Heart right ventricle (tissue), 16 donors: ENCODE data around the gene CERS1. TPM values are rescaled to one million over a fixed set of nuclear protein-coding genes. Genes with fewer than 3 reads are reported as not detected.
A peak's percentile ranks its signal among the peaks of the same experiment; 100 is the strongest.

Experiments
- ATAC-seq, 8 donors: fragments of 200-7000 bp; cut with Tn5 transposase; one replicate each; pipeline ENCODE4 v1.9.1; 2020; ENCODE audit warnings: mild to moderate bottlenecking in 8 of 8, moderate library complexity in 8 of 8, moderate number of reproducible peaks in 1 of 8
- DNase-seq, 2 donors: peaks; one replicate each; pipeline ENCODE4 v3.0.0-alpha.2; 2020
- H3K27ac ChIP-seq, 10 donors: fragments of 200-600 bp; sonication (generic) in 2 of 10; one replicate each; pipeline versions ENCODE4 v1.5.0 to v1.8.0; 2020 to 2022; ENCODE audit warnings: mild to moderate bottlenecking in 3 of 10
- H3K27me3 ChIP-seq, 7 donors: fragments of 200-600 bp; one replicate each; pipeline ENCODE4 v1.8.0; 2021 to 2022; ENCODE audit warnings: mild to moderate bottlenecking in 2 of 7
- H3K36me3 ChIP-seq, 9 donors: fragments of 200-600 bp; sonication (generic) in 1 of 9; one replicate each; pipeline versions ENCODE4 v1.5.0 to v1.8.0; 2020 to 2022; ENCODE audit warnings: mild to moderate bottlenecking in 2 of 9
- H3K4me1 ChIP-seq, 9 donors: fragments of 200-600 bp; sonication (generic) in 1 of 9; one replicate each; pipeline versions ENCODE4 v1.5.0 to v1.8.0; 2020 to 2022; ENCODE audit warnings: mild to moderate bottlenecking in 4 of 9
- H3K4me3 ChIP-seq, 10 donors: fragments of 200-600 bp; sonication (generic) in 2 of 10; one replicate each; pipeline versions ENCODE4 v1.5.0 to v1.8.0; 2020 to 2022; ENCODE audit warnings: mild to moderate bottlenecking in 7 of 10, moderate library complexity in 2 of 10
- H3K9me3 ChIP-seq, 11 donors: fragments of 200-600 bp in 10 of 11; sonication (generic) in 2 of 11; one replicate each; pipeline versions ENCODE4 v1.5.0 to v1.8.0; 2013 to 2022; ENCODE audit warnings: mild to moderate bottlenecking in 2 of 11, control low read depth in 1 of 11, moderate library complexity in 1 of 11
- CTCF ChIP-seq, 9 donors: fragments of 200-600 bp; sonication (generic) in 2 of 9; IDR thresholded peaks; one replicate each; pipeline versions ENCODE4 v1.5.0 to v1.8.0; 2021 to 2022; ENCODE audit warnings: antibody characterized with exemption in 9 of 9, mild to moderate bottlenecking in 5 of 9, moderate library complexity in 1 of 9
- WGBS, 2 donors: extraction: QIAGEN DNeasy Blood & Tissue Kit; methylation state at CpG; one replicate each; pipeline ENCODE4 v1.1.7; 2013; ENCODE audit warnings: inconsistent platforms in 1 of 2; 5-methylcytosine and 5-hydroxymethylcytosine counted together
- intact Hi-C, 10 donors: fragments of 100-400 bp; cut with DNase I; formaldehyde crosslinking; loops; one replicate each; pipeline versions ENCODE4 v1.11.1 to v1.14.2; 2022
- polyA plus RNA-seq, 2 donors: library from polyadenylated mRNA; stranded (reverse); fragments of 200-250 nt; gene quantifications; one replicate each; pipeline ENCODE4 v1.2.3, GENCODE V29; 2013
- total RNA-seq, 10 donors: library from RNA; stranded (reverse); fragmentation: NEBNext Ultra II Directional in 3 of 10; extraction: Animal tissue kit (Norgen Biotek cat#: 25700) in 3 of 10; gene quantifications; one replicate each; pipeline versions ENCODE4 v1.2.1 to v1.2.4, GENCODE V29; 2021 to 2023
- donor health status: Arrhythmogenic right ventricular cardiomyopathy.
- donor health status: ischemic (EF 13 %, LVEDD 7.1; RV severe dilation, severe dysfunction).
- donor health status: healthy with polysubstance abuse.
- donor health status: DM: no; HTN: yes; CAD: no.
- donor health status: DM: no; HTN: no; CAD: no.
- donor health status: ischemic (EF 25% LVEDD 6.9; RV normal size, moderate dysfunction).
- donor health status: ischemic (EF 25% LVEDD 5.7; RV mildly dilated, moderate dysfunction).
- donor health status: healthy.
- donor health status: DM: yes; HTN: yes; CAD: no.
- donor health status: Ischemic cardiomyopathy.
- donor health status: ischemic (EF 35%, LVEDD 5.7; RV mildly dilated, moderate dysfunction).
- donor health status: nonischemic (EF 11% LVEDD 7.7; RV severe dilation, severe dysfunction).
- donor health status: DM: yes; HTN: yes; CAD: no.
- donor health status: PGD.
- donor health status: ischemic (EF 29% LVEDD 5.4; RV normal size, mild dysfunction).
- donor health status: nonischemic (EF 23%, LVEDD 6.1; RV moderate dilation, normal function).

CERS1 gene
- total and polyA plus RNA-seq, 12 donors, result 0.37 to 3.3 (median 1.0) TPM

DNA sequence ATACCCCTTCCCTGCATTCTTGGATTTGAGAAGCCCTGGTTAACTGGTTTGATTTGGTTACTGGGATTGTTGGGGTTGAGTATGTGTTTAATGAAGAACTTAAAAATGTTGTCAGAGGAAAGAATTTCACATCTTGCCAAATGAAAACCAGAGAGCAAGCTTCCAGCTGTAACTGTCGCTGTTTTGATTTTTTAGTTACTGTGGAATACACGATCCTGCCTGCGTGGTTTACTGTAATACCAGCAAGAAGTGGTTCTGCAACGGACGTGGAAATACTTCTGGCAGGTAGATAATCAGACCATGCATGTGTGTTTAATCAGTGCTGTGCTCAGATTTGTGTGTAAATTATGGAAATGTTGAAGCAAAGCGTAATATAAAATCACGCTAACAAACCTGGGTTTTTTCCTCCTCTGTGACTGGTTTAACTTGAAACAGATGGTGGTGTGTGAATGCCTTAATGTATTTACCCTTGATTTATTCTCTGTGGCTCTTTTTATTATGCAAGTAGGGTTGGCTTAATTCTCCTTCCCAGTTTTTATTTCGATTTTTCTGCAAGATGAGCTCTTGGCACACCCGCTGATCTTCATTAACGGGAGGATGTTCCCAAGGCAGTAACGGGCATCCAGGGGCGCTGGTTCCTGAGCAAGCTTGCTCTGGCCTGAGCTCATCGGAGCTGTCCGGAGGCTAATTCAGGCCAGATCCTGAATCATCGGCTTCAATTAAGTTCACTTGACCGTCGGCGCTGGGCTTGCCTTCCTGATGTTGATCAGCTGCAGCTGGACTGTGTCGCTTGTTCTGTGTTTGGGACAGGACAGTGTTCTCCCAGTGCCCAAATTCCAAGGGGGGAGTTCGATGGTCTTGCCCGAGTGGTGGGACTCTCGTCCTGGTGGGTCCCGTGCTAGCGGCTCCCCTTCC, 48.2 kb downstream of the CERS1 start:
- ATAC-seq (peak in 6 of 8 donors; percentile 8 to 37 (median 20)), DNase-seq (no peak)
- peak in 3 of 9 donors; percentile 5 to 42 (median 23) for TF ChIP-seq CTCF (IDR thresholded peaks at IDR 0.05)
- Histone ChIP-seq H3K4me3 (peak overlapping the region in 4 of 10 donors; percentile 19 to 29 (median 26)), H3K27me3 (no peaks in the 10 kb centered on the region), H3K27ac (peak overlapping the region; percentile 58 to 92 (median 84)), H3K4me1 (peaks cover 29 to 86% (median 68%) of the 10 kb centered on the region in 9 donors), H3K36me3 (peaks cover 0 to 39% (median 19%) of the 10 kb centered on the region in 9 donors), H3K9me3 (no peaks in the 10 kb centered on the region)
- intact Hi-C loops, result loop anchor here (1.0 to 10.0 kb wide), 11 partner anchors 165 to 396 kb away; partner anchors contain the start of genes CRTC1 (in 2 of the 10) and CRLF1 (in 1 of the 10)
- WGBS, 2 donors, result 61 to 68% methylated on average over 24 of the region's 24 CpGs

DNA sequence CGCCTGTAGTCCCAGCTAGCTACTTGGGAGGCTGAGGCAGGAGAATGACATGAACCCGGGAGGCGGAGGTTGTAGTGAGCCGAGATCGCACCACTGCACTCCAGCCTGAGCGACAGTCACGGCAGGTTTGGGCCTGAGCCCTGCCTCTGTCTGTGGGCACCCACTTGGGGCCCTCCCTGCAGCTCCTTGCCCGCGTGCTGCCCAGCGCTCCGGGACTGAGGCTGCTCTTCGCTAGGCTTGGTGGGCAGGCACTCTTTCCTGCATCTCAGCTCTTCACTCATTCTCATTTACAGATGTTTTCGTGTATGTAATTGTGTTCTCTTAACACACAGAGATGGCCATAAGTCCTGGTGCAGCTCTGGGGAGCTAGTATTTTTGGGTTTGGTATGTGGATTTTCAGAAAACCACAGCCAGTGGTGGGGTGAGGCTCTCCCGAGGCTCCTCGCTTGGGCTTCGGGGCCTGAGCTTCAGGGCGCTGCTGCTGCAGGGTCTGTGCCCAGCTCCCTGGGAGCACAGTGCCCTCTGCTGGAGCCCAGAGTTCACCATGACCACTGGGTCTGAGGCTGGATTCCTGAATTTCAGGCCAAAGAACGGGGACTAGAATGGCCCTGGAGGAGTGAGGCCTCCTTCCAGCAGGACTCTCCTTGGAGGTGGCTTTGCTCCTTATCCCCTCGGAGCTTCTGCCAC, 49.0 kb downstream of the CERS1 start:
- peaks cover 0 to 31% (median 12%) of the 10 kb centered on the region in 9 donors for H3K36me3 ChIP-seq
- peaks cover 29 to 94% (median 76%) of the 10 kb centered on the region in 9 donors for H3K4me1 ChIP-seq
- H3K4me3 ChIP-seq, result no peak overlapping the region
- ATAC-seq (peak; percentile 70 to 79 (median 75)), DNase-seq (peak; percentile 77 to 83)
- 59 to 62% methylated on average over 19 of the region's 19 CpGs for WGBS, 2 donors
- H3K27me3 ChIP-seq, result no peaks in the 10 kb centered on the region
- TF ChIP-seq CTCF (IDR thresholded peaks at IDR 0.05), result peak; percentile 65 to 93 (median 89)
- H3K27ac ChIP-seq, result peak overlapping the region in 8 of 10 donors; percentile 58 to 92 (median 86)
- intact Hi-C loops, result loop anchor here (1.0 to 10.0 kb wide), 11 partner anchors 164 to 395 kb away; partner anchors contain the start of genes CRTC1 (in 2 of the 10) and CRLF1 (in 1 of the 10)
- H3K9me3 ChIP-seq, result no peaks in the 10 kb centered on the region

GRCh38 chr19:18845961-18846360, 50.0 kb downstream of the CERS1 start:
- TF ChIP-seq CTCF (IDR thresholded peaks at IDR 0.05), result no peak
- no peaks in the 10 kb centered on the region for H3K9me3 ChIP-seq
- H3K27ac ChIP-seq, result no peak overlapping the region
- H3K4me1 ChIP-seq, result peaks cover 34 to 99% (median 83%) of the 10 kb centered on the region in 9 donors
- H3K36me3 ChIP-seq, result peaks cover 0 to 20% (median 5%) of the 10 kb centered on the region in 9 donors
- H3K27me3 ChIP-seq, result no peaks in the 10 kb centered on the region
- intact Hi-C loops, result loop anchor here in 9 of 10 donors (2.0 to 10.0 kb wide), 9 partner anchors 164 to 394 kb away; partner anchors contain the start of genes CRLF1 (in 1 of the 9) and CRTC1 (in 1 of the 9)
- DNase-seq, result no peak
- 90 to 91% methylated on average over 12 of the region's 12 CpGs for WGBS, 2 donors
- no peak for ATAC-seq
- no peak overlapping the region for H3K4me3 ChIP-seq
